Stimulated activated naive B cell treated with anti-CD40 and anti-IgM and Interleukin-4, amounts not matched to agents 10 μg/mL and 1 μg/mL and 100 μg/mL, for 72 hours (primary cell): ENCODE results near the gene USP6NL.

Experiments
- ATAC-seq, 2 donors: fragments of 150-1000 bp; cut with Tn5 transposase; replicated peaks; 2 replicates each; pipeline ENCODE4 v1.10.0; 2021; ENCODE audit warnings: moderate library complexity in 1 of 2
- DNase-seq: peaks from one replicate; pipeline ENCODE4 v3.0.0; 2021
- H3K27ac Mint-ChIP-seq: one replicate; pipeline ENCODE4 v1.8.0; 2022; ENCODE audit warnings: mild to moderate bottlenecking, mixed read lengths
- H3K27me3 Mint-ChIP-seq, 2 donors: one replicate each; pipeline ENCODE4 v1.8.0; 2022; ENCODE audit warnings: mixed read lengths in 2 of 2
- H3K36me3 Mint-ChIP-seq, 2 donors: one replicate each; pipeline ENCODE4 v1.8.0; 2022; ENCODE audit warnings: mixed read lengths in 2 of 2, mild to moderate bottlenecking in 1 of 2
- H3K4me1 Mint-ChIP-seq, 2 donors: one replicate each; pipeline ENCODE4 v1.8.0; 2022; ENCODE audit warnings: mixed read lengths in 2 of 2, mild to moderate bottlenecking in 1 of 2
- H3K4me3 Mint-ChIP-seq, 2 donors: one replicate each; pipeline ENCODE4 v1.8.0; 2022; ENCODE audit warnings: mild to moderate bottlenecking in 2 of 2, mixed read lengths in 2 of 2, moderate library complexity in 1 of 2
- H3K9me3 Mint-ChIP-seq, 2 donors: one replicate each; pipeline ENCODE4 v1.8.0; 2022; ENCODE audit warnings: mixed read lengths in 2 of 2, mild to moderate bottlenecking in 1 of 2

Gene USP6NL

GRCh38 chr10:11611248-11612020, at the start of gene USP6NL:
USP6NL (minus strand) TSS chr10:11611650; CDS start chr10:11597634, 14,016 bp downstream.
- ATAC-seq (peak; percentile 63 to 75), DNase-seq (peak; percentile 60)
- Mint-ChIP-seq H3K4me3 (peak within 1 kb of the TSS; percentile 88), H3K36me3 (peaks cover 0 to 3% of the 10 kb centered on the region in 2 donors), H3K9me3 (peaks cover 0 to 1% of the 10 kb centered on the region in 2 donors), H3K4me1 (peaks cover 25 to 38% of the 10 kb centered on the region in 2 donors), H3K27ac (peak within 1 kb of the TSS; percentile 92), H3K27me3 (no peaks in the 10 kb centered on the region)

DNA sequence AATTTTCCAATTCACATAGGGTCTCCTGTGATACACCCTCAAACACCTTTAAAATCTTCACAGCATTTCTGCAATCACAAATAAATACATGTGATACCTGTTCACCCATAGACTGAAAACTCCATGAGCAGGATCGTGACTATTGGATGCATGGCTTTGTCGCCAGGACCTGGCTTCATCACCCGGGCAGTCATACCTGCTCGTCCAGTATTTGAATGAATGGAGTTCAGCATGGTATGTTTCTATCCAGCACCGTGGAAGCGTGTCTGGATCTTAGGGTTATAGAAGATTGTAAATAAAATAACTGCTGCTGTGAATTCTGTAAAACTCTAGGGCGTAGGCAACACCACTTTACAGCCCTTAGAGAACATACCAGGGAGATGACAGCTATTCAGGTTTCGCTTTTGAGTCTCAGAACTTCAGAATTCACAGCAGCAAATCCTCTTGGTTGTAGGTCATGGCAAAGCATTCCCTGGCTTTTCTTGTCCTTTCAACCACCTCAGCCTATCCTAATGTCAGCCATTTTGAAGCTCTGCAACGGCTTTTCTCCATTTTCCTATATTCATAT, 47.4 kb upstream of the USP6NL start:
- Mint-ChIP-seq H3K4me3 (no peak overlapping the region), H3K9me3 (no peaks in the 10 kb centered on the region), H3K4me1 (peaks cover 31 to 45% of the 10 kb centered on the region in 2 donors), H3K36me3 (no peaks in the 10 kb centered on the region), H3K27me3 (no peaks in the 10 kb centered on the region), H3K27ac (no peak overlapping the region)
- ATAC-seq (no peak), DNase-seq (no peak)

DNA sequence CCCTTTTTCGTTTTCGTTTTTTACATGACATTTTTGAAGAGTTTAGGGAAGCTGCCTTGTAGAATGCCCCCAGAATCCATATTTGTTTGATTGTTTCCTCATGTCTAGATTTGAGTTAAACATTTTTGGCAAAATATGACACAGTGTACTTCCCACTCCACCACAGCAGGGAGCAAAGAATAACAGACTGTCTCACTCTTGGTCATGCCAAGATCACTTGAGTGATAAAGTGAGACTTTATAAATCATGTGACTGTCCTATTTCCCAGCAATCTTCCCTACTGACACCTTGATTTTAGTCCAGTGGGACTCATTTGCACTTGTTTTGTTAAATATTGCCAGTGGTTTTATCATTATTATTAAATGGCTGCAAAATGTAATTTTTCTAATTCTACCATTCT, 44.4 kb upstream of the USP6NL start:
- no peak for ATAC-seq
- no peak overlapping the region for H3K27ac Mint-ChIP-seq
- H3K9me3 Mint-ChIP-seq, result no peaks in the 10 kb centered on the region

GRCh38 chr10:11654659-11655058, 43.2 kb upstream of the USP6NL start:
- H3K36me3 Mint-ChIP-seq, result no peaks in the 10 kb centered on the region
- H3K27me3 Mint-ChIP-seq, result no peaks in the 10 kb centered on the region
- ATAC-seq (no peak), DNase-seq (no peak)
- H3K4me3 Mint-ChIP-seq, result no peak overlapping the region
- no peaks in the 10 kb centered on the region for H3K9me3 Mint-ChIP-seq
- peaks cover 12 to 15% of the 10 kb centered on the region in 2 donors for H3K4me1 Mint-ChIP-seq
- H3K27ac Mint-ChIP-seq, result no peak overlapping the region

More for the DNA sequence above, 44.4 kb upstream of the USP6NL start:
- no peaks in the 10 kb centered on the region for H3K36me3 Mint-ChIP-seq
- peaks cover 18 to 21% of the 10 kb centered on the region in 2 donors for H3K4me1 Mint-ChIP-seq
- H3K27me3 Mint-ChIP-seq, result no peaks in the 10 kb centered on the region
- H3K4me3 Mint-ChIP-seq, result no peak overlapping the region
- DNase-seq, result no peak

GRCh38 chr10:11653758-11654471, 42.5 kb upstream of the USP6NL start:
- no peak for DNase-seq

GRCh38 chr10:11647676-11648075, 36.2 kb upstream of the USP6NL start:
- H3K4me3 Mint-ChIP-seq, result no peak overlapping the region
- H3K27me3 Mint-ChIP-seq, result no peaks in the 10 kb centered on the region
- H3K27ac Mint-ChIP-seq, result no peak overlapping the region
- ATAC-seq, result no peak
- H3K9me3 Mint-ChIP-seq, result no peaks in the 10 kb centered on the region
- peaks cover 6 to 16% of the 10 kb centered on the region in 2 donors for H3K4me1 Mint-ChIP-seq
- DNase-seq, result no peak
- no peaks in the 10 kb centered on the region for H3K36me3 Mint-ChIP-seq

More at GRCh38 chr10:11653758-11654471, 42.5 kb upstream of the USP6NL start:
- Mint-ChIP-seq H3K36me3 (no peaks in the 10 kb centered on the region), H3K27me3 (no peaks in the 10 kb centered on the region), H3K4me1 (peaks cover 14 to 18% of the 10 kb centered on the region in 2 donors), H3K27ac (no peak overlapping the region), H3K4me3 (no peak overlapping the region), H3K9me3 (no peaks in the 10 kb centered on the region)
- no peak for ATAC-seq

DNA sequence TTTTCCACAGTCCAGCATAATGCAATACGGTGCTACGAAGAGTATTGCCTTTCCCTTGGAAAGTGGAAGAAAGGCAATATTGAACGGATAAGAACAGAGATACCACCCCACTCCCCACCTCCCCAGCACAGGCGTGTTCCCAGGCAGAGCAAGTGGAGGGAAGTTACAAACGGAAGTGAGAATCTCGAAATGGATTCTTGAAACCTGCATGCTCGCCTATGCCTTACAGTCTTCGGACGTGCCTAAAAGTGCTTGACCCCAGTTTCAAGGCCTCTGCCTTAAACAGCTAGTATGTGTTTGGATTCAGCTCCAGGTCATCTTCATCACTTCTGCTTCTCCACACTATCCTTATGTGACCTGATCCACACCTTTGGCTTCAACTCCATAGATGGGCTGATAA, 35.0 kb upstream of the USP6NL start:
- Mint-ChIP-seq H3K9me3 (no peaks in the 10 kb centered on the region), H3K4me3 (no peak overlapping the region), H3K27me3 (no peaks in the 10 kb centered on the region), H3K27ac (no peak overlapping the region), H3K36me3 (no peaks in the 10 kb centered on the region), H3K4me1 (peaks cover 12 to 23% of the 10 kb centered on the region in 2 donors)
- no peak for ATAC-seq
- DNase-seq, result no peak

GRCh38 chr10:11643039-11643438, 31.6 kb upstream of the USP6NL start:
- Mint-ChIP-seq H3K36me3 (no peaks in the 10 kb centered on the region), H3K4me1 (peaks cover 16 to 26% of the 10 kb centered on the region in 2 donors), H3K27me3 (no peaks in the 10 kb centered on the region), H3K9me3 (no peaks in the 10 kb centered on the region), H3K27ac (no peak overlapping the region), H3K4me3 (no peak overlapping the region)
- DNase-seq (no peak), ATAC-seq (no peak)

DNA sequence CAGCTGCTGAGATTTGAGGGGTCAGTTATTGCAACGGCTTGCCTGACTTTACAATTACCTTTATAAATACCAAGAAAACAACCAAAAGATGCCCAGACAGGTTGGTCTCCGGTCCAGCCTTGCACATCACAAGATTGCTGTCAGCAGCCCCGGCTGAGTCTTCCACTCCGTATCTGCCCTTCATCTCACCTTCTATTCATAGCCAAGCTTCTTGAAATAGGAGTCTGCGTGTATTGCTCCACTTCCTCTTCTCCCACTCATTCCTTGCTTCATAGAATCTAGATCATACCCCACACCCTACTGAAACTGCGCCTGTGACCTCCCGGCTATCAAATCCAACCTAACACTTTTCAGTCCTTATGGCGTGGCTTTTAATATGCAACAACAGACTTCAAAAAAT, 31.1 kb upstream of the USP6NL start:
- no peaks in the 10 kb centered on the region for H3K27me3 Mint-ChIP-seq
- no peak overlapping the region for H3K27ac Mint-ChIP-seq
- H3K9me3 Mint-ChIP-seq, result no peaks in the 10 kb centered on the region
- ATAC-seq (peak; percentile 59 to 67), DNase-seq (no peak)
- no peak overlapping the region for H3K4me3 Mint-ChIP-seq
- H3K4me1 Mint-ChIP-seq, result peaks cover 19 to 31% of the 10 kb centered on the region in 2 donors
- no peaks in the 10 kb centered on the region for H3K36me3 Mint-ChIP-seq

- ATAC-seq (no peak), DNase-seq (no peak)
- Mint-ChIP-seq H3K4me3 (no peak overlapping the region), H3K9me3 (no peaks in the 10 kb centered on the region), H3K36me3 (no peaks in the 10 kb centered on the region), H3K4me1 (peaks cover 31 to 54% of the 10 kb centered on the region in 2 donors), H3K27me3 (no peaks in the 10 kb centered on the region), H3K27ac (peak overlapping the region; percentile 31)
Measured at GRCh38 chr10:11639849-11640764, 28.7 kb upstream of the USP6NL start.

DNA sequence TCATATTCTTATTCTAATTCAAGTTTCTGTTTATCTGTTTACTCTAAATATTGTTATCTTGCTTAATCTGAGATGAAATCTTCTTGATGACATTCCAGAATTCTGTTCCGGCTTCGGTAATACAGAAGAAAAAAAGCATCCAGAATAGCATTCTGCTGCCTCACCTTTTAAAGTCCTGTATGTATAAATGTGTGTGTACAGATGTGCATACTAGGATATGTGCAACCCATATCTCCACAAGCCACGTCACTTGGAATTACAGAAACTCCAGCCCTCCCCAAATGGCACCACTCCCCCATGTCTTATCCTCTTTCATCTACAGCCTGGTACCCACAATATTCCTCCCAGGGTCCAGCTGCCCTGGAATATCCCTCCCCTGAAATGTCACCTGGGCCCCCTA, 27.9 kb upstream of the USP6NL start:
- DNase-seq, result no peak
- Mint-ChIP-seq H3K4me3 (no peak overlapping the region), H3K36me3 (no peaks in the 10 kb centered on the region), H3K9me3 (no peaks in the 10 kb centered on the region), H3K27ac (no peak overlapping the region), H3K27me3 (no peaks in the 10 kb centered on the region), H3K4me1 (peaks cover 31 to 54% of the 10 kb centered on the region in 2 donors)
- no peak for ATAC-seq

DNA sequence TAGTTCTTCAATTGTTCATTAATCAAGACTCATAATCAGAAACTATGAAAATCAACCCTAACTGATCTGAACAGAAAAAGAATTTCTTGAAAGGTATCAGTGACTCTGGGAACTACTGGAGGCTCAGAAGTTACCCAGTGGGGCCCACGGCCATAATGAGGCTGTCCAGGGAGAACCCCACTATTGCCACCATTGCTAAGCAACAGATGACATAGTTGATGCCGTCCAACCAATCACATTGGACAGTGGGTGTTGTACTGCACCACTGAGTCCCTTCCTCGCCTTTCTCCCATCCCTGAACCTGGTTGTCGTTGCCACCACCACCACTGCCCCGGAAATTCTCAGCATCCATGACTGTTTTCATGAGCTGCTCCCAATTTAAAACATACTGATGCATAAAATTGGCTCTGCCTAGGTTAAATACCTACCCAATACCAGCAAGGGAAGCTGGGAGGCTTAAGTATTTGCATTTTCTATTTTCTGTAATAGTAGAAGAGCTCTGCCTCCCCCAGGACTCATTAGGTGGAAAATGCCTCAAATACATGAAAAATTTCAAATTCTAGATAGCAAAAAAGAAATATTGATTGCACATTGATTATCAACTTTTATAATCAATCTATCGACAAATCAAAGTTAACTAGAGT, 26.7 kb upstream of the USP6NL start:
- DNase-seq (no peak), ATAC-seq (peak; percentile 67 to 92)
- Mint-ChIP-seq H3K4me1 (peaks cover 33 to 49% of the 10 kb centered on the region in 2 donors), H3K4me3 (no peak overlapping the region), H3K36me3 (no peaks in the 10 kb centered on the region), H3K27me3 (no peaks in the 10 kb centered on the region), H3K9me3 (no peaks in the 10 kb centered on the region), H3K27ac (peak overlapping the region; percentile 14)

GRCh38 chr10:11636697-11637303, 25.4 kb upstream of the USP6NL start:
- Mint-ChIP-seq H3K9me3 (no peaks in the 10 kb centered on the region), H3K27me3 (no peaks in the 10 kb centered on the region), H3K27ac (no peak overlapping the region), H3K4me1 (peaks cover 32 to 48% of the 10 kb centered on the region in 2 donors), H3K36me3 (no peaks in the 10 kb centered on the region), H3K4me3 (no peak overlapping the region)
- ATAC-seq (no peak), DNase-seq (no peak)
